Measurements from ENCODE around the gene ZBTB12. TPM values are rescaled to one million over a fixed set of nuclear protein-coding genes. Genes with fewer than 3 reads are reported as not detected.
"Not testable (repeated sequence)": the region's sequence is repeated elsewhere in the genome, so short reads cannot be mapped to it uniquely, and the experiment has no call there.

Gene ZBTB12
- polyA plus RNA-seq, 1 donor, result 11.8 TPM

DNA sequence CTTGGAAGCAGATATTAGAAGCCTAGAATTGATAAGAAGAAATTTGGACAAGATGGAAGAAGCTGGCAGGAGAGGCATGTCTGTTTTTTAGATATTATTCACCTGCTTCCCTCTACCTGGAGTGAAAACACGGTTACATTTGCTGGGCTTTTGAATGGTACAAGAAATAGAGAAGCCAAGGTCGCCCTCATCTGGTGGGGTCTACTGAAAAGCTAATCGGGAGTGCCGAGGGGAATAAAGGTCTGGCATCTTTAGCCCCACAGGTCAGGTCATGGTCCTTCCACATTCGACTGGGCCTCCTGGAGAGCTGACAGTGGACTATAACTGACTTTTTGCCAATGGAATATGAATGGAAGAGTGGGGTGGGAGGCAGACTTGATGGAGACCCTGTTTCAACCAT lies 21.1 kb upstream of the ZBTB12 start:
- no peaks in the 10 kb centered on the region for H3K36me3 ChIP-seq (ENCODE audit: control insufficient read depth, insufficient read depth, low read length)
- WGBS (ENCODE audit: insufficient coverage, low lambda C conversion rate), result no CpG with 5 or more reads among the region's 5 CpGs
- no peak overlapping the region for H3K27ac ChIP-seq (ENCODE audit: low read length)
- H3K4me3 ChIP-seq (ENCODE audit: low read length), result no peak overlapping the region
- H3K9me3 ChIP-seq (ENCODE audit: control insufficient read depth, low read depth, low read length), result no peaks in the 10 kb centered on the region
- no peaks in the 10 kb centered on the region for H3K27me3 ChIP-seq (ENCODE audit: control insufficient read depth, insufficient read depth, low read length)
- H3K4me1 ChIP-seq (ENCODE audit: control insufficient read depth, insufficient read depth, low read length), result peaks cover 9% of the 10 kb centered on the region
- no peak for DNase-seq

DNA sequence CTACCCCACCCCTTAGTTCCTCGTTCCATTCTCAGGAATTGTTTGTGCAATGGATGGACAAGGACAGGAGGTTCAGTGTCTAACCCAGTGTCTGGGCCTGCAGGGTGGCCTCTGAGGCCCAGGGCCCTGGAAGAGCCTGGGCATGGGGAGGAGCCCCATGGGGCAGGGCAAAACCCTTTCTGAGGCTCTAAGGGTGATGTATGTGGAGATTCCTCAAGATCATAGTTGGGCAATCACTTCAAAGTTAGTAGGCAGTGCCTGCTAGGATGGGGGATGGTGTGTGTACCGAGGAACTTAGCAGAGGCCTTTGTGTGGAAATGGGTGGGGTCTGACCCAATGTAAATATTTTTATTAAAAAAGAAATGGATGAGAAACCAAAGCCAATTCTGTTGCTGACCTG lies 18.9 kb upstream of the ZBTB12 start:
- Histone ChIP-seq H3K36me3 (ENCODE audit: control insufficient read depth, insufficient read depth, low read length) (no peaks in the 10 kb centered on the region), H3K4me3 (ENCODE audit: low read length) (no peak overlapping the region), H3K9me3 (ENCODE audit: control insufficient read depth, low read depth, low read length) (no peaks in the 10 kb centered on the region), H3K27ac (ENCODE audit: low read length) (no peak overlapping the region), H3K4me1 (ENCODE audit: control insufficient read depth, insufficient read depth, low read length) (no peaks in the 10 kb centered on the region), H3K27me3 (ENCODE audit: control insufficient read depth, insufficient read depth, low read length) (no peaks in the 10 kb centered on the region)
- WGBS (ENCODE audit: insufficient coverage, low lambda C conversion rate), result no CpG with 5 or more reads among the region's 2 CpGs
- DNase-seq, result peak in 1 of 2 donors; percentile 27

- no peak for DNase-seq
- H3K9me3 ChIP-seq (ENCODE audit: control insufficient read depth, low read depth, low read length), result no peaks in the 10 kb centered on the region
- no peaks in the 10 kb centered on the region for H3K27me3 ChIP-seq (ENCODE audit: control insufficient read depth, insufficient read depth, low read length)
- no CpG with 5 or more reads among the region's 6 CpGs for WGBS (ENCODE audit: insufficient coverage, low lambda C conversion rate)
- H3K4me1 ChIP-seq (ENCODE audit: control insufficient read depth, insufficient read depth, low read length), result no peaks in the 10 kb centered on the region
- no peaks in the 10 kb centered on the region for H3K36me3 ChIP-seq (ENCODE audit: control insufficient read depth, insufficient read depth, low read length)
- no peak overlapping the region for H3K27ac ChIP-seq (ENCODE audit: low read length)
- H3K4me3 ChIP-seq (ENCODE audit: low read length), result no peak overlapping the region
Observed at GRCh38 chr6:31919624-31920303, 17.9 kb upstream of the ZBTB12 start.

DNA sequence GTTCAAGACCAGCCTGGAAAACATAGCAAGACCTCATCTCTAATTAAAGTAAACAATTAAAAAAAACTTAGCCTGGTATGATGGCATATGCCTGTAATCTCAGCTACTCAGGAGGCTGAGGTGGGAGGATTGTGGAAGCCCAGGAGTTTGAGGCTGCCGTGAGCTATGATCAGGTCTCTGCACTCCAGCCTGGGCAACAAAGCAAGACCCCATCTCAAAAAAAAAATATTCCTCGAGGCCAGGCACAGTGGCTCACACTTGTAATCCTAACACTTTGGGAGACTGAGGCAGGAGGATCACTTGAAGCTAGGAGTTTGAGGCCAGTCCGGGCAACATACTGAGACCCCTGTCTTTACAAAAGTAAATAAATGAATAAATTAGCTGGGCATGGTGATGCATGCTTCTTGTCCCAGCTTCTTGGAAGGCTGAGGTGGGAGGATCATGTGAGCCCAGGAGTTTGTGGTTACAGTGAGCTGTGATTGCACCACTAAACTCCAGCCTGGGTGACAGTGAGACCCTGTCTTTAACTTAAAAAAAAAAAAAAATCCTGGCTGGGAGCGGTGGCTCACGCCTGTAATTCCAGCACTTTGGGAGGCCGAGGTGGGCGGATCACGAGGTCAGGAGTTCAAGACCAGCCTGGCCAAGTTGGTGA lies 16.3 kb upstream of the ZBTB12 start:
- no peaks in the 10 kb centered on the region for H3K36me3 ChIP-seq (ENCODE audit: control insufficient read depth, insufficient read depth, low read length)
- H3K4me1 ChIP-seq (ENCODE audit: control insufficient read depth, insufficient read depth, low read length), result no peaks in the 10 kb centered on the region
- no peak for DNase-seq
- H3K27me3 ChIP-seq (ENCODE audit: control insufficient read depth, insufficient read depth, low read length), result no peaks in the 10 kb centered on the region
- WGBS (ENCODE audit: insufficient coverage, low lambda C conversion rate), result no CpG with 5 or more reads among the region's 8 CpGs
- H3K4me3 ChIP-seq (ENCODE audit: low read length), result no peak overlapping the region
- H3K27ac ChIP-seq (ENCODE audit: low read length), result no peak overlapping the region
- no peaks in the 10 kb centered on the region for H3K9me3 ChIP-seq (ENCODE audit: control insufficient read depth, low read depth, low read length)

- no CpG with 5 or more reads among the region's 6 CpGs for WGBS (ENCODE audit: insufficient coverage, low lambda C conversion rate)
- Histone ChIP-seq H3K36me3 (ENCODE audit: control insufficient read depth, insufficient read depth, low read length) (no peaks in the 10 kb centered on the region), H3K4me1 (ENCODE audit: control insufficient read depth, insufficient read depth, low read length) (no peaks in the 10 kb centered on the region), H3K9me3 (ENCODE audit: control insufficient read depth, low read depth, low read length) (no peaks in the 10 kb centered on the region), H3K27ac (ENCODE audit: low read length) (no peak overlapping the region), H3K4me3 (ENCODE audit: low read length) (no peak overlapping the region), H3K27me3 (ENCODE audit: control insufficient read depth, insufficient read depth, low read length) (no peaks in the 10 kb centered on the region)
- DNase-seq, result no peak
Observed at GRCh38 chr6:31915756-31916155, 13.9 kb upstream of the ZBTB12 start.

- Histone ChIP-seq H3K4me3 (ENCODE audit: low read length) (no peak overlapping the region), H3K36me3 (ENCODE audit: control insufficient read depth, insufficient read depth, low read length) (no peaks in the 10 kb centered on the region), H3K27ac (ENCODE audit: low read length) (no peak overlapping the region), H3K27me3 (ENCODE audit: control insufficient read depth, insufficient read depth, low read length) (no peaks in the 10 kb centered on the region), H3K4me1 (ENCODE audit: control insufficient read depth, insufficient read depth, low read length) (no peaks in the 10 kb centered on the region), H3K9me3 (ENCODE audit: control insufficient read depth, low read depth, low read length) (no peaks in the 10 kb centered on the region)
- no peak for DNase-seq
Observed at GRCh38 chr6:31915351-31915750, 13.5 kb upstream of the ZBTB12 start.

- no CpG with 5 or more reads among the region's 11 CpGs for WGBS (ENCODE audit: insufficient coverage, low lambda C conversion rate)
- Histone ChIP-seq H3K27ac (ENCODE audit: low read length) (no peak overlapping the region), H3K9me3 (ENCODE audit: control insufficient read depth, low read depth, low read length) (no peaks in the 10 kb centered on the region), H3K4me1 (ENCODE audit: control insufficient read depth, insufficient read depth, low read length) (no peaks in the 10 kb centered on the region), H3K4me3 (ENCODE audit: low read length) (no peak overlapping the region), H3K27me3 (ENCODE audit: control insufficient read depth, insufficient read depth, low read length) (no peaks in the 10 kb centered on the region), H3K36me3 (ENCODE audit: control insufficient read depth, insufficient read depth, low read length) (no peaks in the 10 kb centered on the region)
- DNase-seq, result no peak
Observed at GRCh38 chr6:31911826-31912585, 10.1 kb upstream of the ZBTB12 start.

DNA sequence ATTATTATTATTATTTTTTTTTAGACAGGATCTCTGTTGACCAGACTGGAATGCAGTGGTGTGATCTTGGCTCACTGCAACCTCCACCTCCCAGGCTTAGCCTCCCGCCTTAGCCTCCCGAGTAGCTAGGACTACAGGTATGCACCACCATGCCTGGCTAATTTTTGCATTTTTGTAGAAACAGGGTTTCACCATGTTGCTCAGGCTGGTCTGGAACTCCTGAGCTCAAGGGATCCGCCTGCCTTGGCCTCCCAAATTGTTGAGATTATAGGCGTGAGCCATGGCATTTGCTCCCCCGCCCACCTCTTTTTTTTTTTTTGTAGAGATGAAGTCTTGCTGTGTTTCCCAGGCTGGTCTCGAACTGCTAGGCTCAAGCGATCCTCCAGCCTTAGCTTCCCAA lies 7.4 kb upstream of the ZBTB12 start:
- not testable (repeated sequence) for DNase-seq
- WGBS (ENCODE audit: insufficient coverage, low lambda C conversion rate), result no CpG with 5 or more reads among the region's 7 CpGs

DNA sequence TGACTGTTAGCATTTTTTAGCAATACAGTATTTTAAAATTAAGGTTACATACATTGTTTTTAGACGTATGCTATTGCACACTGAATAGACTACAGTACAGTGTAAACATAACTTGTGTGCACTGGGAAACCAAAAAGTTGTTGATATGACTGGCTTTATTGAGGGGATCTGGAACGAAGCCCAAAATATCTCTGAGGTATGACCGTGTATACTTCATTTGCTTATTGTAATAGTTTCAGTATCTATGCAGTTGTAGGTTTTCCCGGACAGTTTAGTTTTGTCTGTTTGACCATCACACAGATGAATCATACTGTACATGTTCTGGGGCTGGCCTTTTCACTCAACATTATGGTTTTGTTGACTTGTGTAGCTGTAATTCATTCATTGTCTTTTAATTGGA lies 6.9 kb upstream of the ZBTB12 start:
- H3K9me3 ChIP-seq (ENCODE audit: control insufficient read depth, low read depth, low read length), result no peaks in the 10 kb centered on the region
- H3K27ac ChIP-seq (ENCODE audit: low read length), result no peak overlapping the region
- 50% methylated on average over 1 of the region's 4 CpGs for WGBS (ENCODE audit: insufficient coverage, low lambda C conversion rate)

More for the DNA sequence above, 7.4 kb upstream of the ZBTB12 start:
- not testable (repeated sequence) for H3K4me1 ChIP-seq (ENCODE audit: control insufficient read depth, insufficient read depth, low read length); H3K36me3 ChIP-seq (ENCODE audit: control insufficient read depth, insufficient read depth, low read length); H3K9me3 ChIP-seq (ENCODE audit: control insufficient read depth, low read depth, low read length); H3K27me3 ChIP-seq (ENCODE audit: control insufficient read depth, insufficient read depth, low read length); H3K27ac ChIP-seq (ENCODE audit: low read length); H3K4me3 ChIP-seq (ENCODE audit: low read length)

DNA sequence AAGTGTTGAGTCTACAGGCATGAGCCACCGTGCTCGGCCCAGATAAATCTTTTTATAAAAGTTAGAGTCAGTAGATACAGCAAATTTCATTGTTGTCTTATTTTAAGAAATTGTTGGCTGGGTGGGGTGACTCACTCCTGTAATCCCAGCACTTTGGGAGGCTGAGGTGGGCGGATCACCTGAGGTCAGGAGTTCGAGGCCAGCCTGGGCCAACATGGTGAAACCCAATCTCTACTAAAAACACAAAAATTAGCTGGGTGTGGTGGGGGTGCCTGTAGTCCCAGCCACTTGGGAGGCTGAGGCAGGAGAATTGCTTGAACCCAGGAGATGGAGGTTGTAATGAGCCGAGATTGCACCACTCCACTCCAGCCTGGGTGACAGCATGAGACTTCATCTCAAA lies 6.4 kb upstream of the ZBTB12 start:
- not testable (repeated sequence) for H3K36me3 ChIP-seq (ENCODE audit: control insufficient read depth, insufficient read depth, low read length); DNase-seq; H3K27ac ChIP-seq (ENCODE audit: low read length); H3K4me3 ChIP-seq (ENCODE audit: low read length); H3K4me1 ChIP-seq (ENCODE audit: control insufficient read depth, insufficient read depth, low read length); H3K27me3 ChIP-seq (ENCODE audit: control insufficient read depth, insufficient read depth, low read length); H3K9me3 ChIP-seq (ENCODE audit: control insufficient read depth, low read depth, low read length)
- no CpG with 5 or more reads among the region's 5 CpGs for WGBS (ENCODE audit: insufficient coverage, low lambda C conversion rate)

More for the DNA sequence above, 6.9 kb upstream of the ZBTB12 start:
- no peaks in the 10 kb centered on the region for H3K36me3 ChIP-seq (ENCODE audit: control insufficient read depth, insufficient read depth, low read length)
- no peaks in the 10 kb centered on the region for H3K4me1 ChIP-seq (ENCODE audit: control insufficient read depth, insufficient read depth, low read length)
- H3K4me3 ChIP-seq (ENCODE audit: low read length), result no peak overlapping the region
- DNase-seq, result no peak
- H3K27me3 ChIP-seq (ENCODE audit: control insufficient read depth, insufficient read depth, low read length), result peaks cover 6% of the 10 kb centered on the region
